Suprapubic skin (tissue), 4 donors: Measurements from ENCODE around the gene TXNL4B.

Experiments used
- CTCF ChIP-seq, 2 donors: fragments of 200-600 bp in 1 of 2; fragments of 450-650 bp in 1 of 2; sonication (generic) in 1 of 2; IDR thresholded peaks; one replicate each; pipeline ENCODE4 v1.5.1; 2016 to 2019; ENCODE audit warnings: antibody characterized with exemption in 2 of 2, mild to moderate bottlenecking in 1 of 2, moderate library complexity in 1 of 2
- EP300 ChIP-seq: sonication (generic); formaldehyde crosslinking; IDR thresholded peaks from one replicate; pipeline ENCODE4 v1.6.1; 2017; ENCODE audit warnings: antibody characterized with exemption
- POLR2A ChIP-seq, 2 donors: fragments of 450-650 bp; IDR thresholded peaks; one replicate each; pipeline ENCODE4 v1.6.1; 2017; ENCODE audit warnings: antibody characterized with exemption in 2 of 2, mild to moderate bottlenecking in 2 of 2, moderate library complexity in 2 of 2
- POLR2AphosphoS5 ChIP-seq, 3 donors: sonication (generic); formaldehyde crosslinking; IDR thresholded peaks; one replicate each; pipeline ENCODE4 v1.6.1; 2017; ENCODE audit warnings: antibody characterized with exemption in 3 of 3

GRCh38 chr16:72064361-72064894 lies 29.0 kb downstream of the TXNL4B start:
- no peak for TF ChIP-seq CTCF (IDR thresholded peaks at IDR 0.05)
- no peak for TF ChIP-seq POLR2A (IDR thresholded peaks at IDR 0.05)
- TF ChIP-seq POLR2AphosphoS5 (IDR thresholded peaks at IDR 0.05): no peak
- TF ChIP-seq EP300: no peak
